Gastroesophageal sphincter (tissue), 3 donors: Measurements from ENCODE around the gene NBAS.

ENCODE experiments used
- EP300 ChIP-seq: sonication (generic); formaldehyde crosslinking; IDR thresholded peaks from one replicate; pipeline ENCODE4 v1.6.1; 2017; ENCODE audit warnings: antibody characterized with exemption, mild to moderate bottlenecking
- POLR2A ChIP-seq, 2 donors: fragments of 450-650 bp; IDR thresholded peaks; one replicate each; pipeline ENCODE4 v1.6.1; 2017; ENCODE audit warnings: antibody characterized with exemption in 2 of 2, mild to moderate bottlenecking in 2 of 2, moderate library complexity in 1 of 2
- TF ChIP-seq, protein P1 (sequence below), 4 experiments: fragments of 200-600 bp in 2 of 4; fragments of 450-650 bp in 2 of 4; sonication (generic) in 1 of 4; IDR thresholded peaks; one replicate each; pipeline ENCODE4 v1.5.1; 2017 to 2019; ENCODE audit warnings: antibody characterized with exemption in 4 of 4, mild to moderate bottlenecking in 2 of 4, moderate library complexity in 2 of 4

GRCh38 chr2:15435474-15435873 lies 125.7 kb downstream of the NBAS start:
- TF ChIP-seq, protein P1, sequence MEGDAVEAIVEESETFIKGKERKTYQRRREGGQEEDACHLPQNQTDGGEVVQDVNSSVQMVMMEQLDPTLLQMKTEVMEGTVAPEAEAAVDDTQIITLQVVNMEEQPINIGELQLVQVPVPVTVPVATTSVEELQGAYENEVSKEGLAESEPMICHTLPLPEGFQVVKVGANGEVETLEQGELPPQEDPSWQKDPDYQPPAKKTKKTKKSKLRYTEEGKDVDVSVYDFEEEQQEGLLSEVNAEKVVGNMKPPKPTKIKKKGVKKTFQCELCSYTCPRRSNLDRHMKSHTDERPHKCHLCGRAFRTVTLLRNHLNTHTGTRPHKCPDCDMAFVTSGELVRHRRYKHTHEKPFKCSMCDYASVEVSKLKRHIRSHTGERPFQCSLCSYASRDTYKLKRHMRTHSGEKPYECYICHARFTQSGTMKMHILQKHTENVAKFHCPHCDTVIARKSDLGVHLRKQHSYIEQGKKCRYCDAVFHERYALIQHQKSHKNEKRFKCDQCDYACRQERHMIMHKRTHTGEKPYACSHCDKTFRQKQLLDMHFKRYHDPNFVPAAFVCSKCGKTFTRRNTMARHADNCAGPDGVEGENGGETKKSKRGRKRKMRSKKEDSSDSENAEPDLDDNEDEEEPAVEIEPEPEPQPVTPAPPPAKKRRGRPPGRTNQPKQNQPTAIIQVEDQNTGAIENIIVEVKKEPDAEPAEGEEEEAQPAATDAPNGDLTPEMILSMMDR (IDR thresholded peaks at IDR 0.05), result no peak
- TF ChIP-seq EP300 (no peak), POLR2A (IDR thresholded peaks at IDR 0.05) (no peak)
